K562 (cell line): ENCODE results near the gene HMCN1. TPM values are rescaled to one million over a fixed set of nuclear protein-coding genes. Genes with fewer than 3 reads are reported as not detected.

Source experiments
- ATAC-seq: fragments of 200-7000 bp; cut with Tn5 transposase; 3 replicates; pipeline ENCODE4 v1.9.1; 2020; ENCODE audit warnings: moderate library complexity
- BruUV-seq: library from RNA; stranded (reverse); fragments of 400-500 nt; replicated peaks from 2 replicates; lab custom pipeline; 2021; lab: Mats Ljungman, UMichigan
- CTCF ChIA-PET: fragments of 300-600 bp; formaldehyde crosslinking; extraction: SDS; loops from one replicate; lab custom pipeline; 2021; ENCODE audit warnings: low intra/inter-chr PET ratio; lab: Yijun Ruan, JAX
- POLR2A ChIA-PET: fragments of 300-600, 350-650 bp; sonication (Branson Sonifier 250); formaldehyde crosslinking; extraction: SDS; loops from one replicate; lab custom pipeline; 2021; ENCODE audit warnings: antibody characterized with exemption, inconsistent platforms; lab: Yijun Ruan, JAX
- DNase-seq, 4 experiments: peaks; one replicate each; pipeline versions ENCODE4 v3.0.0 to v3.0.0-alpha.2; 2011 to 2018; ENCODE audit warnings: low spot score in 3 of 4, mixed read lengths in 3 of 4; ENCODE audit errors: extremely low read depth in 1 of 4
- FAIRE-seq: peaks from 2 replicates; lab custom pipeline; 2011; peaks lifted over from hg19 to GRCh38; lab: Jason Lieb, UNC
- H2AFZ ChIP-seq: 2 replicates; pipeline ENCODE4 v1.6.0; 2011; ENCODE audit warnings: low read depth, low read length, control low read depth, inconsistent platforms
- H3K27ac ChIP-seq: fragments of 200-600 bp; 3 replicates; pipeline ENCODE4 v1.8.0; 2011; ENCODE audit warnings: low read depth, mild to moderate bottlenecking, control low read depth, inconsistent platforms, low read length, moderate library complexity, mixed read lengths; ENCODE audit errors: extremely low read depth
- H3K27me3 ChIP-seq, 2 experiments: fragments of 300-600 bp in 1 of 2; 2 replicates in 1 of 2; 3 replicates in 1 of 2; pipeline versions ENCODE4 v1.6.0 to v1.8.0; 2011; ENCODE audit warnings: inconsistent platforms in 2 of 2, low read length in 2 of 2, mild to moderate bottlenecking in 1 of 2, mixed read lengths in 1 of 2, moderate library complexity in 1 of 2; ENCODE audit not compliant: control insufficient read depth in 2 of 2, insufficient read depth in 2 of 2
- H3K36me3 ChIP-seq: fragments of 300-600 bp; 3 replicates; pipeline ENCODE4 v1.8.0; 2011; ENCODE audit warnings: mild to moderate bottlenecking, low read length, inconsistent platforms; ENCODE audit not compliant: control insufficient read depth, insufficient read depth
- H3K4me1 ChIP-seq, 2 experiments: fragments of 200-600 bp in 1 of 2; replicated peaks in 1 of 2; 2 replicates in 1 of 2; 3 replicates in 1 of 2; pipeline versions ENCODE4 v1.5.1 to v1.8.0; 2011; ENCODE audit warnings: inconsistent platforms in 2 of 2, low read length in 2 of 2, mild to moderate bottlenecking in 1 of 2, mixed read lengths in 1 of 2, moderate library complexity in 1 of 2; ENCODE audit not compliant: control insufficient read depth in 2 of 2, insufficient read depth in 2 of 2
- H3K4me2 ChIP-seq: 2 replicates; pipeline ENCODE4 v1.6.1; 2011; ENCODE audit warnings: low read length, control low read depth, inconsistent platforms, mixed read lengths; ENCODE audit not compliant: insufficient read depth
- H3K4me3 ChIP-seq: fragments of 200-600 bp; sonication (generic), shearing (Covaris generic); 2 replicates; pipeline ENCODE4 v1.5.1; 2016; ENCODE audit warnings: control low read depth, inconsistent platforms
- H3K79me2 ChIP-seq: fragments of 200-600 bp; 3 replicates; pipeline ENCODE4 v1.8.0; 2011; ENCODE audit warnings: low read length, inconsistent platforms; ENCODE audit not compliant: control insufficient read depth, insufficient read depth
- H3K9ac ChIP-seq, 2 experiments: 2 replicates each; pipeline versions ENCODE4 v1.6.0 to v1.6.1; 2011; ENCODE audit warnings: low read depth in 2 of 2, low read length in 2 of 2, control low read depth in 1 of 2, inconsistent platforms in 1 of 2, mild to moderate bottlenecking in 1 of 2, mixed read lengths in 1 of 2; ENCODE audit not compliant: insufficient read depth in 1 of 2
- H3K9me1 ChIP-seq: one replicate; pipeline ENCODE4 v1.6.0; 2011; ENCODE audit warnings: inconsistent platforms, mild to moderate bottlenecking, low read length, moderate library complexity; ENCODE audit not compliant: control insufficient read depth, insufficient read depth
- H3K9me3 ChIP-seq: replicated peaks from 2 replicates; pipeline ENCODE4 v1.5.1; 2011; ENCODE audit warnings: low read depth, low read length, inconsistent platforms; ENCODE audit not compliant: control insufficient read depth, insufficient read depth
- H4K20me1 ChIP-seq: replicated peaks from 2 replicates; pipeline ENCODE4 v1.6.1; 2011; ENCODE audit warnings: low read length, inconsistent platforms, mixed read lengths; ENCODE audit not compliant: control insufficient read depth, insufficient read depth
- ARNT ChIP-seq, 2 experiments: fragments of 450-650 bp; IDR thresholded peaks; 2 replicates each; pipeline ENCODE4 v1.6.1; 2016; ENCODE audit warnings: mild to moderate bottlenecking in 1 of 2
- CBFA2T2 ChIP-seq: fragments of 450-650 bp; conservative IDR thresholded peaks from 2 replicates; pipeline ENCODE4 v1.6.1; 2017; ENCODE audit warnings: mild to moderate bottlenecking
- CBFA2T3 ChIP-seq: fragments of 450-650 bp; IDR thresholded peaks from 2 replicates; pipeline ENCODE4 v1.6.1; 2017
- CEBPG ChIP-seq, 3 experiments: fragments of 200-800 bp in 1 of 3; sonication (Bioruptor generic) in 1 of 3; sonication (generic) in 1 of 3; formaldehyde crosslinking in 1 of 3; IDR thresholded peaks in 2 of 3; conservative IDR thresholded peaks in 1 of 3; 2 replicates each; pipeline versions ENCODE4 v1.6.1 to v1.8.0; 2016 to 2022; ENCODE audit warnings: missing compliant biosample characterization in 2 of 3, missing genetic modification characterization in 2 of 3, mild to moderate bottlenecking in 1 of 3, missing genetic modification reagents in 1 of 3
- E2F3 ChIP-seq: fragments of 250-450 bp; sonication (Bioruptor Pico); IDR thresholded peaks from 2 replicates; pipeline ENCODE4 v1.4.0; 2020; ENCODE audit warnings: mild to moderate bottlenecking
- ETV5 ChIP-seq: sonication (generic); formaldehyde crosslinking; IDR thresholded peaks from 2 replicates; pipeline ENCODE4 v1.4.0; 2020; ENCODE audit warnings: low read depth, mild to moderate bottlenecking, missing genetic modification reagents
- KLF13 ChIP-seq: fragments of 450-650 bp; IDR thresholded peaks from 2 replicates; pipeline ENCODE4 v1.6.1; 2016; ENCODE audit warnings: missing genetic modification characterization, low read depth, mild to moderate bottlenecking, missing compliant biosample characterization, moderate library complexity, borderline replicate concordance
- NR2C1 ChIP-seq, 2 experiments: fragments of 450-650 bp; IDR thresholded peaks; 2 replicates each; pipeline ENCODE4 v1.6.1; 2017; ENCODE audit warnings: mild to moderate bottlenecking in 2 of 2, antibody characterized with exemption in 1 of 2, inconsistent platforms in 1 of 2, missing compliant biosample characterization in 1 of 2, missing genetic modification characterization in 1 of 2
- PCBP2 ChIP-seq: fragments of 200-400 bp; formaldehyde crosslinking; IDR thresholded peaks from 2 replicates; pipeline ENCODE4 v1.6.1; 2018; ENCODE audit warnings: low read length, low read depth, mild to moderate bottlenecking, moderate library complexity; ENCODE audit not compliant: poor library complexity, severe bottlenecking
- SMAD4 ChIP-seq: fragments of 250-450 bp; sonication (Bioruptor Pico); conservative IDR thresholded peaks from 2 replicates; pipeline ENCODE4 v1.8.0; 2021; ENCODE audit warnings: inconsistent platforms, mild to moderate bottlenecking, moderate library complexity
- SPI1 ChIP-seq: IDR thresholded peaks from 2 replicates; pipeline ENCODE4 v1.6.1; 2011; ENCODE audit warnings: low read depth, low read length, control low read depth, borderline replicate concordance
- ZNF224 ChIP-seq: sonication (generic); formaldehyde crosslinking; IDR thresholded peaks from 2 replicates; pipeline ENCODE4 v1.8.0; 2022; ENCODE audit warnings: mild to moderate bottlenecking, missing genetic modification reagents
- WGBS: fragments of 100-300 bp; shearing (Covaris generic); methylation state at CpG from one replicate; pipeline ENCODE4 v1.1.6; 2016; ENCODE audit warnings: low coverage, mixed read lengths; ENCODE audit not compliant: insufficient coverage; ENCODE audit errors: missing lambda C conversion rate; 5-methylcytosine and 5-hydroxymethylcytosine counted together
- in situ Hi-C: fragments of 300-500 bp; cut with MboI; formaldehyde crosslinking; loops from 4 replicates; pipeline ENCODE4 v1.15.0; 2018; ENCODE audit warnings: inconsistent platforms, mixed read lengths
- intact Hi-C: fragments of 100-400 bp; cut with micrococcal nuclease; formaldehyde crosslinking; loops from 2 replicates; pipeline ENCODE4 v1.14.2; 2022
- polyA plus RNA-seq, 8 experiments: library from polyadenylated mRNA; depleted of rRNA in 4 of 8; stranded (reverse) in 5 of 8; unstranded in 3 of 8; fragments of >200 nt; fragmentation: Nextera tagmentation in 2 of 8; fragmentation: Illumina TruSeq in 1 of 8; extraction: Ambion mirVana in 2 of 8; extraction: Trizol in 1 of 8; gene quantifications; 2 replicates each; pipeline versions ENCODE4 v1.2.1 to v1.2.3, GENCODE V29; 2011 to 2014; ENCODE audit warnings: inconsistent platforms in 1 of 8, missing spikeins in 1 of 8
- total RNA-seq, 7 experiments: library from RNA; depleted of rRNA in 6 of 7; stranded (reverse); fragments of >200 nt in 6 of 7; fragmentation: Illumina TruSeq in 2 of 7; extraction: Trizol in 2 of 7; gene quantifications; 2 replicates each; pipeline versions ENCODE4 v1.2.1 to v1.2.3, GENCODE V29; 2011 to 2021; ENCODE audit warnings: low replicate concordance in 1 of 7

The HMCN1 gene
- total and polyA plus RNA-seq, 9 of the 15 experiments (the other 6 are each of a cell fraction or from before 2014, with no cell fraction given), result 0.07 to 0.36 (median 0.21) TPM

GRCh38 chr1:186063091-186063657 is 329.0 kb downstream of the HMCN1 start:
- no peak overlapping the region for H3K27ac ChIP-seq
- no peak for FAIRE-seq
- H3K4me1 ChIP-seq, result peaks cover 0 to 7% of the 10 kb centered on the region in 2 experiments; a peak in 1 of 5 replicates
- in situ Hi-C loops, result no loop called here
- DNase-seq, result no peak
- H3K27me3 ChIP-seq, result no peaks in the 10 kb centered on the region
- TF ChIP-seq ETV5 (no peak), PCBP2 (peak; percentile 94), SMAD4 (no peak)
- TF ChIP-seq, all 486 proteins: peak for 1
- Histone ChIP-seq H4K20me1 (no peaks in the 10 kb centered on the region), H3K4me2 (no peak overlapping the region), H3K4me3 (no peak overlapping the region), H3K36me3 (no peaks in the 10 kb centered on the region), H3K79me2 (no peaks in the 10 kb centered on the region), H2AFZ (no peak overlapping the region; the same call in 1 of the 2 replicates), H3K9me3 (no peaks in the 10 kb centered on the region), H3K9me1 (no peaks in the 10 kb centered on the region), H3K9ac (no peak overlapping the region)
- no TSS peak for BruUV-seq
- WGBS, result no CpG with 5 or more reads among the region's 1 CpG
- ChIA-PET POLR2A (no interaction called here), CTCF (no interaction called here)
- ATAC-seq, result no peak
- intact Hi-C loops, result no loop called here

- no peak overlapping the region for H3K9ac ChIP-seq
- peak; percentile 66 for ATAC-seq
- peak; percentile 15 for FAIRE-seq
- 0 out of 5 replicates have a peak, but pooled peaks cover 0 to 3% of the 10 kb centered on the region in 2 experiments for H3K4me1 ChIP-seq
- H3K79me2 ChIP-seq, result no peaks in the 10 kb centered on the region
- no peaks in the 10 kb centered on the region for H4K20me1 ChIP-seq
- H3K4me3 ChIP-seq, result no peak overlapping the region
- no peak for DNase-seq
- POLR2A ChIA-PET, result no interaction called here
- peak overlapping the region; percentile 51 for H2AFZ ChIP-seq
- intact Hi-C loops (no loop called here), in situ Hi-C loops (no loop called here)
- no peaks in the 10 kb centered on the region for H3K9me1 ChIP-seq
- no peak overlapping the region for H3K27ac ChIP-seq
- H3K36me3 ChIP-seq, result no peaks in the 10 kb centered on the region
- no peaks in the 10 kb centered on the region for H3K9me3 ChIP-seq
- CTCF ChIA-PET, result no interaction called here
- TF ChIP-seq ARNT (IDR thresholded peaks at IDR 0.05) (no peak), ZNF224 (CRISPR knock-in tag) (no peak), NR2C1 (IDR thresholded peaks at IDR 0.05) (no peak), NR2C1 (tag; IDR thresholded peaks at IDR 0.05) (no peak), SPI1 (peak; percentile 98), CBFA2T2 (peak; percentile 21; the same call in 1 of the 2 replicates), CBFA2T3 (peak; percentile 39), E2F3 (CRISPR knock-in tag) (no peak), KLF13 (no peak), CEBPG (CRISPR knock-in tag; IDR thresholded peaks at IDR 0.05) (no peak), CEBPG (tag; conservative IDR thresholded peaks at IDR 0.05 in 1 of 2, IDR thresholded peaks at IDR 0.05 in 1 of 2) (no peak)
- no peaks in the 10 kb centered on the region for H3K27me3 ChIP-seq
- 2% methylated on average over 3 of the region's 3 CpGs for WGBS
- BruUV-seq, result no TSS peak
- H3K4me2 ChIP-seq, result no peak overlapping the region
Observed at GRCh38 chr1:186066411-186066810, 332.2 kb downstream of the HMCN1 start.
